Measurements from ENCODE around the gene LLPH.

LLPH gene

GRCh38 chr12:66130267-66131066 lies at the start of gene LLPH (continued):
- TF ChIP-seq ZBTB11 (tag by site-specific recombination; conservative IDR thresholded peaks at IDR 0.05; ENCODE audit: low read depth), result peak; percentile 93
- peak; percentile 85 for TF ChIP-seq SCRT2 (tag by site-specific recombination; IDR thresholded peaks at IDR 0.05)
- TF ChIP-seq ZSCAN16 (tag by site-specific recombination; IDR thresholded peaks at IDR 0.05), result no peak
- peak; percentile 61 for TF ChIP-seq ZNF629 (tag by site-specific recombination; IDR thresholded peaks at IDR 0.05)
- peak; percentile 45; the same call in 1 of the 2 replicates for TF ChIP-seq ZNF843 (tag by site-specific recombination; IDR thresholded peaks at IDR 0.05)
- no peak for TF ChIP-seq ZNF449 (tag by site-specific recombination; IDR thresholded peaks at IDR 0.05)
- peak; percentile 47; the same call in 1 of the 2 replicates for TF ChIP-seq SP7 (tag by site-specific recombination; IDR thresholded peaks at IDR 0.05)
- TF ChIP-seq ZNF18 (tag by site-specific recombination; IDR thresholded peaks at IDR 0.05), result peak; percentile 91
- peak; percentile 62; the same call in 1 of the 2 replicates for TF ChIP-seq ZXDB (tag by site-specific recombination; IDR thresholded peaks at IDR 0.05)
- TF ChIP-seq ZNF121 (tag by site-specific recombination; IDR thresholded peaks at IDR 0.05), result peak; percentile 95
- TF ChIP-seq ZNF600 (tag by site-specific recombination; IDR thresholded peaks at IDR 0.05), result peak; percentile 36; the same call in 1 of the 2 replicates
- TF ChIP-seq ZNF624 (tag by site-specific recombination; IDR thresholded peaks at IDR 0.05), result no peak
- no peak for TF ChIP-seq KLF7 (tag by site-specific recombination; IDR thresholded peaks at IDR 0.05; ENCODE audit: borderline replicate concordance)
- TF ChIP-seq ZNF518A (tag by site-specific recombination; conservative IDR thresholded peaks at IDR 0.05; ENCODE audit: low read depth), result peak; percentile 98
- TF ChIP-seq KLF1 (tag by site-specific recombination; IDR thresholded peaks at IDR 0.05), result no peak
- peak; percentile 54; the same call in 1 of the 2 replicates for TF ChIP-seq ZNF580 (tag by site-specific recombination; IDR thresholded peaks at IDR 0.05)
- peak; percentile 49 for TF ChIP-seq SP3 (tag by site-specific recombination; IDR thresholded peaks at IDR 0.05)
- TF ChIP-seq ZBTB48 (tag by site-specific recombination; IDR thresholded peaks at IDR 0.05), result 0 out of 2 replicates have a peak, but pooled peaks have one; percentile 27
- TF ChIP-seq FEZF1 (tag by site-specific recombination; IDR thresholded peaks at IDR 0.05), result 0 out of 2 replicates have a peak, but pooled peaks have one; percentile 46
- TF ChIP-seq KLF9 (tag by site-specific recombination; IDR thresholded peaks at IDR 0.05; ENCODE audit: low read depth), result 0 out of 2 replicates have a peak, but pooled peaks have one; percentile 27
- TF ChIP-seq PRDM1 (tag by site-specific recombination; IDR thresholded peaks at IDR 0.05), result no peak
- peak; percentile 94 for TF ChIP-seq ZBTB17 (tag by site-specific recombination; IDR thresholded peaks at IDR 0.05)
- peak; percentile 74 for TF ChIP-seq ZEB2 (tag by site-specific recombination; IDR thresholded peaks at IDR 0.05)
- peak; percentile 56; the same call in 1 of the 2 replicates for TF ChIP-seq YY2 (tag by site-specific recombination; IDR thresholded peaks at IDR 0.05)
- TF ChIP-seq KLF8 (tag by site-specific recombination; IDR thresholded peaks at IDR 0.05), result 0 out of 2 replicates have a peak, but pooled peaks have one; percentile 24
- no peak for TF ChIP-seq ZNF10 (tag by site-specific recombination; IDR thresholded peaks at IDR 0.05)
- peak; percentile 84 for TF ChIP-seq ZFHX2 (tag by site-specific recombination; conservative IDR thresholded peaks at IDR 0.05)
